GM21825 (cell line): ENCODE data around the gene SLC66A2.

Experiments
- ATAC-seq: cut with Tn5 transposase; IDR thresholded peaks from one replicate; pipeline ENCODE4 v1.9.1; 2021; ENCODE audit warnings: mild to moderate bottlenecking, moderate library complexity; ENCODE audit not compliant: unreplicated experiment

The SLC66A2 gene

GRCh38 chr18:79952456-79952995 is 1.1 kb upstream of the SLC66A2 start:
- ATAC-seq: no peak

- ATAC-seq: no peak
Observed at GRCh38 chr18:79950515-79951341, 725 bp downstream of the SLC66A2 start.

- no peak for ATAC-seq
Observed at GRCh38 chr18:79949697-79950487, 1.6 kb downstream of the SLC66A2 start.

- no peak for ATAC-seq
Observed at GRCh38 chr18:79948719-79949411, 2.6 kb downstream of the SLC66A2 start.

GRCh38 chr18:79947881-79948610 is 3.4 kb downstream of the SLC66A2 start:
- no peak for ATAC-seq

- ATAC-seq: no peak
Observed at GRCh38 chr18:79947054-79947755, 4.2 kb downstream of the SLC66A2 start.

- ATAC-seq: no peak
Observed at GRCh38 chr18:79945118-79946042, 6.1 kb downstream of the SLC66A2 start.

GRCh38 chr18:79944746-79945117 is 6.7 kb downstream of the SLC66A2 start:
- ATAC-seq: no peak

- no peak for ATAC-seq
Observed at GRCh38 chr18:79944126-79944731, 7.2 kb downstream of the SLC66A2 start.

GRCh38 chr18:79943608-79944125 is 7.8 kb downstream of the SLC66A2 start:
- ATAC-seq: no peak

GRCh38 chr18:79942786-79943607 is 8.5 kb downstream of the SLC66A2 start:
- ATAC-seq: no peak

- ATAC-seq: no peak
Observed at GRCh38 chr18:79942211-79942610, 9.2 kb downstream of the SLC66A2 start.

GRCh38 chr18:79941473-79942119 is 9.9 kb downstream of the SLC66A2 start:
- no peak for ATAC-seq

GRCh38 chr18:79940814-79941472 is 10.5 kb downstream of the SLC66A2 start:
- no peak for ATAC-seq

GRCh38 chr18:79940126-79940813 is 11.2 kb downstream of the SLC66A2 start:
- ATAC-seq: no peak

GRCh38 chr18:79939096-79939495 is 12.4 kb downstream of the SLC66A2 start:
- no peak for ATAC-seq
